ENCODE results near the gene JAZF1.

JAZF1 gene

DNA sequence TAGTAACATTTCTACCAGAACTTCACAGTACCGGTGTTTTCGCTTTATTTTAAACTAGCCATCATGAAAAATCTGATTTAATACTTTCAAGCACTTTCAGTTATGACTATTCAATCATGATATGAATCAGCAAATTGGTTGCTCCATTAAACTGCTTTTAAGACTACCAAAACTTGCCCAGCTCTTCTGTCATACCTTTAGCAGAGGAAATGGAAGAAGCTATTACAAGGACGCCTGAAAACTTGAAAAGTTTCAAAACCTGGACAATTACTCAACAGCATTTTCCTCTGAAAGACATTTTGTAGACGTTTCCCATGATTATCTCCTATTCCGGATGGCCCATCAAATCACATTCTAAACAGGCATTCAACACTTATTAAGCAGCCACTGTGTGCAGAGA is 2.0 kb downstream of the JAZF1 start:
- ChIA-PET POLR2A (no interaction called here), CTCF (interaction anchor here (1.3 kb wide), 1 partner anchor 43 kb away, joined by 3 read pairs; no protein-coding TSS in a partner anchor)
- TF ChIP-seq, protein P1, sequence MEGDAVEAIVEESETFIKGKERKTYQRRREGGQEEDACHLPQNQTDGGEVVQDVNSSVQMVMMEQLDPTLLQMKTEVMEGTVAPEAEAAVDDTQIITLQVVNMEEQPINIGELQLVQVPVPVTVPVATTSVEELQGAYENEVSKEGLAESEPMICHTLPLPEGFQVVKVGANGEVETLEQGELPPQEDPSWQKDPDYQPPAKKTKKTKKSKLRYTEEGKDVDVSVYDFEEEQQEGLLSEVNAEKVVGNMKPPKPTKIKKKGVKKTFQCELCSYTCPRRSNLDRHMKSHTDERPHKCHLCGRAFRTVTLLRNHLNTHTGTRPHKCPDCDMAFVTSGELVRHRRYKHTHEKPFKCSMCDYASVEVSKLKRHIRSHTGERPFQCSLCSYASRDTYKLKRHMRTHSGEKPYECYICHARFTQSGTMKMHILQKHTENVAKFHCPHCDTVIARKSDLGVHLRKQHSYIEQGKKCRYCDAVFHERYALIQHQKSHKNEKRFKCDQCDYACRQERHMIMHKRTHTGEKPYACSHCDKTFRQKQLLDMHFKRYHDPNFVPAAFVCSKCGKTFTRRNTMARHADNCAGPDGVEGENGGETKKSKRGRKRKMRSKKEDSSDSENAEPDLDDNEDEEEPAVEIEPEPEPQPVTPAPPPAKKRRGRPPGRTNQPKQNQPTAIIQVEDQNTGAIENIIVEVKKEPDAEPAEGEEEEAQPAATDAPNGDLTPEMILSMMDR (IDR thresholded peaks at IDR 0.05; ENCODE audit: control extremely low read depth, extremely low read depth, low read depth, missing control alignments), result no peak
- DNase-seq (ENCODE audit: extremely low spot score), result peak; percentile 14

DNA sequence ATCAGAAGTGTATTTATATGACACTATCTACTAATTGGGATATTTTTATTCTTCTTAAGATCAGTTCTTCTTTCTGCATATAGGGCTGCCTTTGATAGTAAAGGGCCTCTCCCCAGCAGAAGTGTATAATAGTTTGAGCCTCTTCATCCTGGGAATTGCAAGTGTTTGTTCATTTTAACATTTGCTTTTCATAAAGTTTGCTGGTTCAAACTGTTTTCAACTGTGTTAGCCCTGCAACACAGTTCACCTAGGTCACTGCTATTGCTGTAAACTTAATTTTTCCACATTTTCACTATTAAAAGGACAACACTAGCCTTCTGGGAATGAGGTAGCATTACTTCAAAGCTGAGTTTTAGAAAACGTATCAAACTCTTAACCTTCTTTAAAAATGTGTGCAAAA is 2.8 kb downstream of the JAZF1 start:
- TF ChIP-seq, protein P1 (IDR thresholded peaks at IDR 0.05; ENCODE audit: control extremely low read depth, extremely low read depth, low read depth, missing control alignments), result no peak
- ChIA-PET POLR2A (no interaction called here), CTCF (no interaction called here)
- DNase-seq (ENCODE audit: extremely low spot score), result no peak

DNA sequence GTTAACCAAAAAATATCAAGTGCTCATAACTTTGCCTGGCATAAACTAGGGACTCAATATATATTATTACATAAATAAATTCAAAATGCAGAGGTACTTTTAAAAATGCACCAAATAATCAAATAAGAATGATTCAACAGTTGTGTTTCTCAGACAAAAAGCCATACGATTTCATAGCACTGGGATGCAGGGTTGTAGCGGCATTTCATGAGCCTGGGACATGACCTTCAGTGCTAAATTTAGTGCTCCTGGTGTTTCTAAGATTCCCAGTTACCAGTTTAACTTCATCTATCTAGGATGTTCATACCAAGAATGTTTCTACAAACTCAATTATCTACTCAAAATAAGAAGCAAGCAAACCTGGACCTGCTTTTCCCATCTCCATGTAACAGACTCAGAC is 4.0 kb downstream of the JAZF1 start:
- ChIA-PET CTCF (no interaction called here), POLR2A (no interaction called here)
- DNase-seq (ENCODE audit: extremely low spot score), result no peak
- TF ChIP-seq, protein P1 (IDR thresholded peaks at IDR 0.05; ENCODE audit: control extremely low read depth, extremely low read depth, low read depth, missing control alignments), result no peak

DNA sequence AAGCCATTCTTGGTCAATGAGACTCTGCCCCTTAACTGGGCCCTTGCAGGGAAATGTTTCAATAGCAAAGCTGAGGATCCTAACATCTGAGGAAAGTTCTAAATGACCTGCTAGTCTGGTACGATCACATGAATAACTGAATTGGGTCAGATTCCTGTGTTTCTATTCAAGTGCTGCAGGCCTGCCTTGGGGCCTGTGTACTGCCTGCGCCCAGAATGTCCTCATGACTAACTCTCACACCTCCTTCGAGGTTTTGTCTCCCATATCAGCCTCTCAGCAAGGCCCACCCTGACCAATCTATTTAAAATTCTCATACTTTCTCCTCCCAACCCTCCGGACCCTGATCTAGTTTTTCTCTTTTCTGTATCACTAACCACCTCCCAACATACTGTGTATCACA is 4.4 kb downstream of the JAZF1 start:
- no peak for DNase-seq (ENCODE audit: extremely low spot score)
- POLR2A ChIA-PET, result no interaction called here
- TF ChIP-seq, protein P1 (IDR thresholded peaks at IDR 0.05; ENCODE audit: control extremely low read depth, extremely low read depth, low read depth, missing control alignments), result no peak
- CTCF ChIA-PET, result no interaction called here

GRCh38 chr7:28174901-28175661 is 5.5 kb downstream of the JAZF1 start:
- POLR2A ChIA-PET, result no interaction called here
- CTCF ChIA-PET, result no interaction called here
- DNase-seq (ENCODE audit: extremely low spot score), result no peak
- TF ChIP-seq, protein P1 (IDR thresholded peaks at IDR 0.05; ENCODE audit: control extremely low read depth, extremely low read depth, low read depth, missing control alignments), result no peak

DNA sequence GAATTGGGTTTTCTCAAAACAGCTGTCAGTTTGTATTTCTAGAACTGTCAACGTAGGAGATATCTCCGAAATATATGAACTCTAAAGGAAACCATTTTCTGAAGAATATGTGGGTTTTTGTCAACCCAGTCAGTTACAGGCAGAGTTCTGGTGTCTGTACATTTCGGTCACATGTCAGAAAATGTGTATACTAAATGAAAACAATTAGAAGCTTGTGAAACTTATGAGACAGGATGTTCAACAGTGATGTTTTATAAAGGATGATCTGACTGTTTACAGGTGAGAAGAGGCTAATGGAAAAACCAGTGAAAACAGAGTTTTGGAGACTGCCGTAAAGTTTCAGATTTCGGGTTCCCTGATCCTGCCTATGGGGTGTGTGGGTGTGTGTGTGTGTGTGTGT is 6.2 kb downstream of the JAZF1 start:
- TF ChIP-seq, protein P1 (IDR thresholded peaks at IDR 0.05; ENCODE audit: control extremely low read depth, extremely low read depth, low read depth, missing control alignments), result no peak
- POLR2A ChIA-PET, result no interaction called here
- CTCF ChIA-PET, result no interaction called here
- no peak for DNase-seq (ENCODE audit: extremely low spot score)
